SK-N-SH (cell line): Measurements from ENCODE around the gene FANCI.

ENCODE experiments used
- CTCF ChIP-seq: fragments of 200-600 bp; sonication (generic); IDR thresholded peaks from 2 replicates; pipeline ENCODE4 v1.6.1; 2017; ENCODE audit warnings: antibody characterized with exemption, mild to moderate bottlenecking, moderate library complexity
- ELF1 ChIP-seq: IDR thresholded peaks from 2 replicates; pipeline ENCODE4 v1.4.0; 2012
- EP300 ChIP-seq, 2 experiments: IDR thresholded peaks; 2 replicates each; pipeline versions ENCODE4 v1.4.0 to v1.6.1; 2012; ENCODE audit warnings: borderline replicate concordance in 1 of 2, low read depth in 1 of 2, low read length in 1 of 2
- EZH2phosphoT487 ChIP-seq: fragments of 200-600 bp; sonication (generic); IDR thresholded peaks from 2 replicates; pipeline ENCODE4 v1.6.1; 2017; ENCODE audit warnings: low read depth, mixed run types, mild to moderate bottlenecking, antibody characterized with exemption, moderate library complexity, borderline replicate concordance
- GABPA ChIP-seq: IDR thresholded peaks from 2 replicates; pipeline ENCODE4 v1.4.0; 2012; ENCODE audit warnings: low read depth, mild to moderate bottlenecking
- MEF2A ChIP-seq: IDR thresholded peaks from 2 replicates; pipeline ENCODE4 v1.4.0; 2012; ENCODE audit warnings: low read depth, borderline replicate concordance
- NFIC ChIP-seq: IDR thresholded peaks from 2 replicates; pipeline ENCODE4 v1.4.0; 2012; ENCODE audit warnings: borderline replicate concordance
- NRF1 ChIP-seq: IDR thresholded peaks from 2 replicates; pipeline ENCODE4 v1.6.1; 2012; ENCODE audit warnings: low read depth, mild to moderate bottlenecking, low read length
- POLR2AphosphoS5 ChIP-seq: IDR thresholded peaks from 2 replicates; pipeline ENCODE4 v1.6.1; 2012; ENCODE audit warnings: low read depth, low read length
- REST ChIP-seq: IDR thresholded peaks from 2 replicates; pipeline ENCODE4 v1.6.1; 2012; ENCODE audit warnings: mild to moderate bottlenecking, low read depth, low read length, moderate library complexity
- RFX5 ChIP-seq: IDR thresholded peaks from 2 replicates; pipeline ENCODE4 v1.6.1; 2012; ENCODE audit warnings: mild to moderate bottlenecking, improper control_type of control experiment, low read length
- TAF1 ChIP-seq: IDR thresholded peaks from 2 replicates; pipeline ENCODE4 v1.6.1; 2012; ENCODE audit warnings: low read depth, mild to moderate bottlenecking, low read length, moderate library complexity, borderline replicate concordance
- TF ChIP-seq, protein P1 (sequence below): fragments of 150-350 bp; IDR thresholded peaks from 2 replicates; pipeline ENCODE4 v1.6.1; 2017; ENCODE audit warnings: antibody characterized with exemption, low read length, low read depth, borderline replicate concordance

DNA sequence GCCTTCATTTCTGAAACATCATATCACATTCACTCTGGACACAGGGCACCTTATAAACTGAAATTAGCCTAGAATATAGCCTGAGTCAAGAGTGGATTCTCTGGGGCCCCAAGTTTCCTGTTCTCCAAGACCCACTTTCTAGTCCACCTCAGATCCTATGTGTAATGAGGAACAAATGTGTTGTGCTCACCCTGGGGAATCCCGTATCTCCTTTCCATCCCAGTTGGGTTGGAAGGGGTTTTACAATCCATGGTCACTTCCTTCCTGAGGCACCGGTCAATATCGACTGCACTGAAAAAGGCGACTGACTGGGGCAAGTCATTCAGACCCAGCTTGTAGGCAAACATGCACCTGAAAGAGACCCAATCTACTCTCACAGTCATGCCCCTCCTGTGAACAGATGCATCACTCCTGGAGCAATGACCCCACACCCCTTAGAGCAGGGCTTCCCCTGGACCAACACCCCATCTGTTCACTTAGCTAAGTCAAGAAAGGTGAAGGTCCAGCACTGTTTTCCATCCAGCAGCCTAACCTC is 73.5 kb downstream of the FANCI start:
- TF ChIP-seq CTCF (no peak), EZH2phosphoT487 (no peak), ELF1 (no peak), POLR2AphosphoS5 (no peak), RFX5 (no peak), TAF1 (no peak), NRF1 (no peak), NFIC (no peak), REST (no peak), MEF2A (no peak), EP300 (IDR thresholded peaks at IDR 0.05; ENCODE audit: borderline replicate concordance in 1 of 2, low read depth in 1 of 2, low read length in 1 of 2) (no peak), GABPA (no peak)
- TF ChIP-seq, protein P1, sequence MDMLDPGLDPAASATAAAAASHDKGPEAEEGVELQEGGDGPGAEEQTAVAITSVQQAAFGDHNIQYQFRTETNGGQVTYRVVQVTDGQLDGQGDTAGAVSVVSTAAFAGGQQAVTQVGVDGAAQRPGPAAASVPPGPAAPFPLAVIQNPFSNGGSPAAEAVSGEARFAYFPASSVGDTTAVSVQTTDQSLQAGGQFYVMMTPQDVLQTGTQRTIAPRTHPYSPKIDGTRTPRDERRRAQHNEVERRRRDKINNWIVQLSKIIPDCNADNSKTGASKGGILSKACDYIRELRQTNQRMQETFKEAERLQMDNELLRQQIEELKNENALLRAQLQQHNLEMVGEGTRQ, result no peak
